Measurements from ENCODE around the gene CDC34. TPM values are rescaled to one million over a fixed set of nuclear protein-coding genes. Genes with fewer than 3 reads are reported as not detected.
"Not testable (repeated sequence)": the region's sequence is repeated elsewhere in the genome, so short reads cannot be mapped to it uniquely, and the experiment has no call there.

Gene CDC34
- total RNA-seq, 2 experiments from 2014 or later, result 38.5 to 43.4 TPM

DNA sequence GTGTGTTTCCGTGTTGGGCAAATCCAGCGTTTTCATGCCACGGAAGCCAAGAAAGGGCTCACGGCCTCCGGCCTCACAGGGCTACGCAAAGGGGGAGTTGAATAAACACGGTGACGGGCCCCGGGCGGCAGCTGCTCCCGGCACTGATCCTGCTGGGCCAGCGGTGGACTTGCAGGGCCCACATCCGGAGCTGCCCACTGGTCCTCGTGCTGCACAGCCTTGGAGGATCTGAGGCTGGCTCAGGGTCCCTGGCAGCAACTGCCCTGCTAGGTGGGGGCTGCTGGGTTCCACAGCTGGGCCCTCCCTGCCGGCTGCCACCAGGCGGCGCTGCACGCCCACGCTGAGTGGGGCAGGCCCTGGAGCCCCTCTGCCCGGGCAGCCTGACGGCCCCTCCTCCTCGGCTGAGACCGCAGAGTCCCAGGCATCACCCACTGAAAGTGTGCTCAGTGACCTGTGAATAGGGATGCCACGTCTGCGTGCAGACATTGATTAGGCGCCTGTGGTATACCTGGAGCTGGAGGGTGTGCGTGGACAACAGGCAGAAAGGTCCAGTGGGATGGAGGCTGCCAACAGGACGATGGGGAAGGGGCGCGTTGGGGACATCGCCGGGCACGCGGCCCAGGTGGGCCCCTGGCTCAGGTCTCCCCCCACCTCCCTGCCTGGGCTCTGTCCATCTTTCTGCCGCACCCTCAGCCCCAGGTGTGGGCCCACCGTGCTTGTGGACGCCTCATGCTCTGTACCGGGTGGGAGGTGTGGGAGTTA lies 52.9 kb downstream of the CDC34 start:
- DNase-seq (peak; percentile 47 to 83 (median 63)), ATAC-seq (ENCODE audit: poor library complexity) (peak; percentile 69)
- CTCF ChIA-PET, result interaction anchor here (0.5 to 2.0 kb wide), 26 partner anchors 8 to 654 kb away, joined by 3 to 25 read pairs (median 3); partner anchors contain the start of genes BSG, CDC34, PALM and RNF126
- Mint-ChIP-seq H3K36me3 (ENCODE audit: low read depth) (peaks cover 4% of the 10 kb centered on the region), H3K4me1 (ENCODE audit: low read depth) (peaks cover 5% of the 10 kb centered on the region), H3K4me3 (no peak overlapping the region), H3K27me3 (peaks cover 19% of the 10 kb centered on the region), H3K9me3 (no peaks in the 10 kb centered on the region), H3K27ac (no peak overlapping the region)
- intact Hi-C loops (cut with DNase I, micrococcal nuclease), result loop anchor here (1.0 to 5.0 kb wide), 2 partner anchors 78 to 150 kb away; partner anchors contain the start of gene RNF126 (in 1 of the 2)
- Histone ChIP-seq H3K27ac (ENCODE audit: low read depth in 1 of 2, low read length in 2 of 2) (no peak overlapping the region), H3K36me3 (ENCODE audit: insufficient read depth, low read length) (peaks cover 35% of the 10 kb centered on the region), H3K27me3 (ENCODE audit: control insufficient read depth in 1 of 2, insufficient read depth in 2 of 2, low read length in 2 of 2) (peaks cover 14 to 15% of the 10 kb centered on the region in 2 experiments), H3K4me3 (ENCODE audit: low read length) (no peak overlapping the region), H3K4me1 (ENCODE audit: insufficient read depth, low read length) (peaks cover 23% of the 10 kb centered on the region), H3K9me3 (ENCODE audit: control insufficient read depth in 1 of 2, insufficient read depth in 1 of 2, low read length in 2 of 2) (peaks cover 0 to 18% of the 10 kb centered on the region in 2 experiments)
- peak; percentile 93 for TF ChIP-seq CTCF (IDR thresholded peaks at IDR 0.05)
- POLR2A ChIA-PET, result interaction anchor here (0.6 to 1.5 kb wide), 4 partner anchors 12 to 79 kb away, joined by 3 to 6 read pairs (median 3); partner anchors contain the start of genes BSG and RNF126

DNA sequence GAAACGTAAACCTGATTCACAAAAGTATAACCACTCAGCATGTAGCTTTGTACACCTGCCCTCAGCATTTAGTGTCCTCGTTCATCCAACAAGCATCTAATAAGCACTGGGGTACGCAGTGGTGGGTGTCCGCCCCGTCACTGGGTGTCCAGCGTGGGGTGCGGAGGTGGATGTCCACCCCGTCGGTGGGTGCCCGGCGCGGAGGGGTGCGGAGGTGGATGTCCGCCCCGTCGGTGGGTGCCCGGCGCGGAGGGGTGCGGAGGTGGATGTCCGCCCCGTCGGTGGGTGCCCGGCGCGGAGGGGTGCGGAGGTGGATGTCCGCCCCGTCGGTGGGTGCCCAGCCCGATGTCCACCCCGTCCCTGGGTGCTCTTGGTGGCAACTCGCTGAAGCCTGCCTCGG lies 53.6 kb downstream of the CDC34 start:
- ChIA-PET CTCF (interaction anchor here (0.5 to 2.0 kb wide), 13 partner anchors 11 to 653 kb away, joined by 3 to 25 read pairs (median 6); partner anchors contain the start of genes BSG, CDC34 and RNF126), POLR2A (interaction anchor here (0.7 kb wide), 1 partner anchor 78 kb away, joined by 3 read pairs; the partner anchor contains the start of gene RNF126)
- intact Hi-C loops (cut with DNase I, micrococcal nuclease), result loop anchor here in 1 of 2 experiments (5.0 kb wide), 1 partner anchor 77 kb away; the partner anchor contains the start of gene RNF126
- Histone ChIP-seq H3K27me3 (ENCODE audit: control insufficient read depth in 1 of 2, insufficient read depth in 2 of 2, low read length in 2 of 2) (peaks cover 14 to 15% of the 10 kb centered on the region in 2 experiments), H3K36me3 (ENCODE audit: insufficient read depth, low read length) (peaks cover 29% of the 10 kb centered on the region), H3K9me3 (ENCODE audit: control insufficient read depth in 1 of 2, insufficient read depth in 1 of 2, low read length in 2 of 2) (peaks cover 0 to 18% of the 10 kb centered on the region in 2 experiments), H3K4me1 (ENCODE audit: insufficient read depth, low read length) (peaks cover 24% of the 10 kb centered on the region)
- H3K27ac Mint-ChIP-seq; ATAC-seq (ENCODE audit: poor library complexity); H3K9me3 Mint-ChIP-seq; DNase-seq; H3K4me3 ChIP-seq (ENCODE audit: low read length); H3K36me3 Mint-ChIP-seq (ENCODE audit: low read depth); H3K27ac ChIP-seq (ENCODE audit: low read depth in 1 of 2, low read length in 2 of 2); H3K4me1 Mint-ChIP-seq (ENCODE audit: low read depth); H3K4me3 Mint-ChIP-seq: not testable (repeated sequence)
- H3K27me3 Mint-ChIP-seq, result peaks cover 19% of the 10 kb centered on the region

- peak in 1 of 14 experiments; percentile 31 for DNase-seq
- peaks cover 27% of the 10 kb centered on the region for H3K4me1 ChIP-seq (ENCODE audit: insufficient read depth, low read length)
- Mint-ChIP-seq H3K4me1 (ENCODE audit: low read depth) (peaks cover 5% of the 10 kb centered on the region), H3K27me3 (peaks cover 19% of the 10 kb centered on the region), H3K4me3 (no peak overlapping the region), H3K27ac (no peak overlapping the region), H3K36me3 (ENCODE audit: low read depth) (peaks cover 4% of the 10 kb centered on the region), H3K9me3 (no peaks in the 10 kb centered on the region)
- intact Hi-C loops (cut with DNase I, micrococcal nuclease), result loop anchor here in 1 of 2 experiments (5.0 kb wide), 1 partner anchor 77 kb away; the partner anchor contains the start of gene RNF126
- H3K27ac ChIP-seq (ENCODE audit: low read depth in 1 of 2, low read length in 2 of 2), result no peak overlapping the region
- ChIA-PET CTCF (interaction anchor here (0.6 to 2.0 kb wide), 4 partner anchors 21 to 149 kb away, joined by 3 to 9 read pairs (median 4); no protein-coding TSS in a partner anchor), POLR2A (no interaction called here)
- ATAC-seq (ENCODE audit: poor library complexity), result no peak
- no peak for TF ChIP-seq CTCF (IDR thresholded peaks at IDR 0.05)
- peaks cover 15 to 16% of the 10 kb centered on the region in 2 experiments for H3K27me3 ChIP-seq (ENCODE audit: control insufficient read depth in 1 of 2, insufficient read depth in 2 of 2, low read length in 2 of 2)
- peaks cover 0 to 18% of the 10 kb centered on the region in 2 experiments for H3K9me3 ChIP-seq (ENCODE audit: control insufficient read depth in 1 of 2, insufficient read depth in 1 of 2, low read length in 2 of 2)
- H3K4me3 ChIP-seq (ENCODE audit: low read length), result no peak overlapping the region
- peaks cover 24% of the 10 kb centered on the region for H3K36me3 ChIP-seq (ENCODE audit: insufficient read depth, low read length)
These were observed 54.1 kb downstream of the CDC34 start for GRCh38 chr19:585551-586110.
